GM19452 (cell line): ENCODE data around the gene NUDT8.
"Not testable (repeated sequence)": the region's sequence is repeated elsewhere in the genome, so short reads cannot be mapped to it uniquely, and the experiment has no call there.

ENCODE experiments used
- ATAC-seq: cut with Tn5 transposase; IDR thresholded peaks from one replicate; pipeline ENCODE4 v1.9.1; 2021; ENCODE audit not compliant: unreplicated experiment

NUDT8 gene

GRCh38 chr11:67644042-67644441 is 14.3 kb upstream of the NUDT8 start:
- no peak for ATAC-seq

- no peak for ATAC-seq
Observed at GRCh38 chr11:67642173-67643120, 12.7 kb upstream of the NUDT8 start.

GRCh38 chr11:67641338-67642172 is 11.8 kb upstream of the NUDT8 start:
- no peak for ATAC-seq

DNA sequence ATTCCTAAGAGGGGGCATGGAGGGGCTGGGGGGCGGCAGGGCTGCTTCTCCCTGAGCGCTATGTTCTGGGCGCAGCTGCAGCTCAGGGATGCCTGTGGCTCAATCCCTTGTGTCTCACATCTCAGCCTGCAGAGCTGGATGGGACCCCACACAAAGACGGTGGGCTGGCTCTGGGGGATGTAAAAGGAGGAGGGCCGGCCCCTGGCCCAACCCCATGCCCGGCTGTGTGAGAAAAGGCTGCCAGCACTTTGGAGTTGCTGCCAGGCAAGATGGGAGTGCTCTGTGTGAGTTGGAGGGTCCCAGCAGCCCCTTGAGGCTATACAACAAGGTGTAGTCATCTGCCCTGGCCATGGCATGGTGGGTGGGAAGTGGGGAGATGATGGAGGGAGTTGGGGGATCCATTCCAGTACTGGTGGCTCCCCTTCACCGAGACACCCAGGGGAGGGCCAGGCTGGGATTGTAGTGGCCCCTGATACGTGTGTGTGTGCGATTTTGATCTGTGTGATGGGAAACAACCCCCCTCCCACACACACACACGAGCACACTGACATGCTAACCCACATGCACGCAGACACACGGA is 11.1 kb upstream of the NUDT8 start:
- ATAC-seq: no peak

GRCh38 chr11:67640021-67640757 is 10.5 kb upstream of the NUDT8 start:
- no peak for ATAC-seq

DNA sequence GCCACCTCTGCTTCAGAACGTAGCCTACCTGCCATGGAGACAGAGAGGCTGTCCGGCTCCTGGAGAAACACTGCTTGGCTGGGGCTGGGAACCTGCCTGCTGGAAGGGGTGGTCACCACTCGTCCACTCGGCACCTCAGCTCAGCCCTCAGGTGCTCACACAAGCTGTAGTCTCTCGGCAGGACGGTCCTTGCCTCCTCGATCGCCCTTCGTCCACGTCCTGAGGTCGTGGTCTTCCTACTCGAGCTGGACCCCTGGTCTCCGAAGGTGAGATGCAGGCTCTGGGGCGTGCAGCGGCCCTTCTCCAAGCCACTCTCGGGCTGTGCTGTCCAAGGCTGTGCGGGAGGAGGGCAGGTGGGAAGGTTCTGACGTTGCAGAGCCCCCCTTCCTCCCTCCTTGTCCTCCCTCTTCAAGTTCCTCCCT is 9.7 kb upstream of the NUDT8 start, which contains the start of gene TBX10:
Gene TBX10 (minus strand): TSS at position 326 of the 422 bp plus-strand sequence. CDS start 291 bp downstream, at position 35.
- ATAC-seq: no peak

DNA sequence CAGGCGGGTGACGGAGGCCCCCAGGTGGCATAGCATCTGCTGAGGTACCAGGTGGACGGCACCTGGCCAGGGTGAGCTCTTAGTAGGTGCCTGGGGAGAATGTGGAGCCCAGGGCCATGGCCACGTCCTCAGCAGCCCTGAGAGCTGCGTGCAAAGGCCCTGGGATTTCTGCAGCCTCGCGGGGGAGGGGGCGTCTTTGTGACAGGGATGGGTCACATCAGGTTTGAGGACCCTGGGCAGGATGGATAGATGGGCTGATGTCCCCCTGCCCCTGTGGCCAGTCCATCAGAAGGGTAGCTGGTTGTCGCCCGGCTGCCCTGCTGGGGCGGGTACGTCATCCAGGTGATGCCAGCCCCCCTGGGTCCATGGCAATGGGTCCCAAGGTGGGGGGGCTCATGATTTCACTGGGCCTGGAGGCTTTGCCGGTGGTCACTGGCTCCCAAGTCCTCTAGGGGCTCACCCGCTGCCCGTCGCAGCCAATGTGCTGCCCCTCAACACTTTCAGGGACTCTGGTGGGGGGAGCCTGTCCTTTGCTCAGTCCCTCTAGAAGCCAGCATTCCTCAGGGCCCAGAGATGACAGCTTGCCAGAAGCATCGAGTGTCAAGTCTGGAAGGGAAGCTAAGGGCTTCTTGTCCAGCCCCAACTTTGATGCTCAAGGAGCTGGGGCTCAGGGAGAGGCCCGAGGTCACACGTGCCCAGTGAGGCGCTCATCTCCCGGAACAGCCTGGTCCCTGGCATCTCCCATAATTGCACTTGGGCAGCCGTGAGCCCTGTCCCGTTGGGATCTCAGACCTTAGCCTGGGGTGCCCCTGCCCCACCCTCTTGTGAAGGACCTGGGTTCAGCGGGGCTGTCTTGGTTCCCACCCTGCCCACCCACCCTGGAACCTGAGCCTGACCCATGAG is 9.0 kb upstream of the NUDT8 start:
- no peak for ATAC-seq

- not testable (repeated sequence) for ATAC-seq
Observed at GRCh38 chr11:67637441-67637840, 7.7 kb upstream of the NUDT8 start.

GRCh38 chr11:67636962-67637361 is 7.2 kb upstream of the NUDT8 start:
- no peak for ATAC-seq

GRCh38 chr11:67635231-67635521 is 5.4 kb upstream of the NUDT8 start:
- no peak for ATAC-seq

- ATAC-seq: no peak
Observed at GRCh38 chr11:67634366-67635230, 4.9 kb upstream of the NUDT8 start.

DNA sequence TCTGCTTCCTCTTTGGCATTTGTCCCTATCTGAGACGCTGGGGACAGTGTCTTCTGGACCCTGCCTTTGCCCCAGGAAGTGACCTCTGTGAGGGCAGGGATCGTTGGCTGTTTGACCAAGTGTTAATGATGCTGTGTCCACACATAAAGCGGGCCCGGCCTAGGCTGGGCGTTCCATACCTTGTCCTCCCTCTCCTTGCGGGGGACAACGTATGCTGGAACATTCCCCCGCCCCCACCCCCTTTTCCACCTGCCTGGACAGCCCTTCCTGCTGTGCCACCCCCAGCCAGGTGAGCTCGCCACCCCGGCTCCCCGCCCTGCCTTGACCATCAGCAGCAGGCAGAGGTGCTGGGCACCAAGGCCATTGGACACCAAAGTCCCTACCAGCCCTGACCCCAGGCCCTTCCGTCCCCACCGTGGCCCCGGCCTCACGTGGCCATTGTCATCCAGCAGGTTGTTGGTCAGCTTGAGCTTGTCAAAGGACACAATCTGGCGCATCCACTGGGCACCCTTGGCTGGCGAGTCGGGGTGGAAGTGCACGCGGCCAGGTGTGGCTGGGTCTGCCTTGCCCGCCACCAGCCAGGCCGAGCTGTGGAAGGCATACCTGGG is 4.1 kb upstream of the NUDT8 start:
- ATAC-seq: no peak

DNA sequence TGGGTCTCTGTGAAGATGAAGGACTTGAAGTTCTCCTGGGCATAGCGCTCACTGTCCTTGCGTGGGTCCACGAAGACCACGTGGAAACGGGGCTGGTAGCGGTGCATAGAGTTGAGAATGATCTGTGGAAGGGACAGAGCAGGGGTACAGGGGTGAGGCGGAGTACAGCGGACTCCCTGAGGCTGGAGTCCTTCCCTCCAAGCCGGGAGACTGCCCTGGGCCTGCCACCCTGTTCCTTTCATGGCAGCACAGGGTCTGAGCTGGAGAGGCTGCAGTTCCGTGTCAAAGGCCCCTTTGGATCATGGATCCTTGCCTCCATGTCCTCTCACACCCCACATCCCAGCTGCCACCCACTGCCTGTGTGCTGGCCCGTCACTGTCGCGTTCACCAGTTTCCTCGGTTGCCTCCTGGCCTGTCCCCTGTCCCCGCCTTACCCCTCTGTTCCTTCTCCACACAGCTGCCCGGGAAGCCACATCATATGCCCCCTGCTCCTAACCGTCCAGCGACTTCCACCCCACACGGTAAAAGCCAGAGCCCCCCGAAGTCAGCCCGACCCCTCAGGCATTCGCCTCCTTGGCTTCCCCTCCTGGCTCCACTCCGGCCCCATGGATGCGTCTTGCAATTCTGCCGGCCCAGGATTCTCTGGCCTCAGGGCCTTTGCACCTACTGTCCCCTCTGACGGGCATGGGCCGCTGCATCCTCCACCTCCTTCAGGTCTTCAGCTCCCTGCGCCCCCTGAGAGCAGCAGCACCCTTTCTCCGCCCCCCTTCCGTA is 3.4 kb upstream of the NUDT8 start:
- ATAC-seq: no peak

GRCh38 chr11:67632175-67632981 is 2.6 kb upstream of the NUDT8 start:
- no peak for ATAC-seq

GRCh38 chr11:67631853-67632174 is 2.1 kb upstream of the NUDT8 start:
- no peak for ATAC-seq

- no peak for ATAC-seq
Observed at GRCh38 chr11:67631411-67631810, 1.7 kb upstream of the NUDT8 start.

- ATAC-seq: no peak
Observed at GRCh38 chr11:67630943-67631331, 1.2 kb upstream of the NUDT8 start.
